HCT116 (cell line): ENCODE measurements around the gene ACSL4. TPM values are rescaled to one million over a fixed set of nuclear protein-coding genes. Genes with fewer than 3 reads are reported as not detected.

Experiments
- ATAC-seq: fragments of 200-7000 bp; cut with Tn5 transposase; 2 replicates; pipeline ENCODE4 v1.9.1; 2020; ENCODE audit warnings: mild to moderate bottlenecking, moderate library complexity
- BruUV-seq: library from RNA; stranded (reverse); fragments of 400-500 nt; replicated peaks from 2 replicates; lab custom pipeline; 2021; lab: Mats Ljungman, UMichigan
- CTCF ChIA-PET: fragments of 300-600 bp; sonication (Branson Sonifier 250); formaldehyde crosslinking; loops from one replicate; lab custom pipeline; 2021; ENCODE audit warnings: antibody characterized with exemption; lab: Charles Lee
- POLR2A ChIA-PET: fragments of 300-600, 350-600 bp; sonication (Branson Sonifier 250); formaldehyde crosslinking; loops from one replicate; lab custom pipeline; 2021; ENCODE audit warnings: antibody characterized with exemption; lab: Charles Lee
- RAD21 ChIA-PET, 2 experiments: fragments of 300-600 bp; sonication (Branson Sonifier 250); formaldehyde crosslinking; loops; one replicate each; lab custom pipeline; 2023; ENCODE audit warnings: low total read pairs in 2 of 2; ENCODE audit not compliant: uncharacterized antibody in 2 of 2, unreplicated experiment in 2 of 2, low non-redundant PET in 1 of 2; lab: Charles Lee
- DNase-seq: peaks from one replicate; pipeline ENCODE4 v3.0.0-alpha.2; 2010; ENCODE audit warnings: low read depth, low spot score
- H2AFZ ChIP-seq: fragments of 200-600 bp; shearing (Covaris generic), sonication (generic); 2 replicates; pipeline ENCODE4 v1.6.1; 2017; ENCODE audit warnings: low read depth, mixed run types, mixed read lengths, antibody characterized with exemption, low read length; ENCODE audit not compliant: poor library complexity, severe bottlenecking
- H3K27ac ChIP-seq: 2 replicates; pipeline ENCODE4 v1.5.1; 2012; ENCODE audit warnings: low read depth, low read length
- H3K27me3 ChIP-seq: fragments of 200-600 bp; sonication (generic); 2 replicates; pipeline ENCODE4 v1.6.1; 2016; ENCODE audit warnings: mixed run types, low read length, mixed read lengths; ENCODE audit not compliant: insufficient read depth
- H3K36me3 ChIP-seq, 2 experiments: fragments of 200-500 bp in 1 of 2; fragments of 200-600 bp in 1 of 2; sonication (Bioruptor generic) in 1 of 2; sonication (generic) in 1 of 2; 2 replicates each; pipeline versions ENCODE4 v1.5.1 to v1.6.1; 2014 to 2016; ENCODE audit warnings: low read length in 2 of 2, inconsistent platforms in 1 of 2, mixed read lengths in 1 of 2, mixed run types in 1 of 2; ENCODE audit not compliant: insufficient read depth in 2 of 2, control insufficient read depth in 1 of 2
- H3K4me1 ChIP-seq, 2 experiments: fragments of 200-600 bp in 1 of 2; sonication (generic) in 1 of 2; 2 replicates each; pipeline versions ENCODE4 v1.5.1 to v1.6.1; 2012 to 2017; ENCODE audit warnings: low read length in 2 of 2, inconsistent platforms in 1 of 2, mild to moderate bottlenecking in 1 of 2, mixed read lengths in 1 of 2, mixed run types in 1 of 2, moderate library complexity in 1 of 2; ENCODE audit not compliant: insufficient read depth in 2 of 2, control insufficient read depth in 1 of 2
- H3K4me2 ChIP-seq: fragments of 200-600 bp; sonication (generic); 2 replicates; pipeline ENCODE4 v1.6.1; 2017; ENCODE audit warnings: mixed run types, low read length, mixed read lengths
- H3K4me3 ChIP-seq, 2 experiments: fragments of 200-600 bp in 1 of 2; sonication (generic) in 1 of 2; replicated peaks in 1 of 2; 2 replicates each; pipeline ENCODE4 v1.5.1; 2011 to 2016; ENCODE audit warnings: low read length in 2 of 2, control low read depth in 1 of 2, low read depth in 1 of 2, mild to moderate bottlenecking in 1 of 2, mixed read lengths in 1 of 2, mixed run types in 1 of 2
- H3K79me2 ChIP-seq: fragments of 200-600 bp; sonication (generic); 2 replicates; pipeline ENCODE4 v1.6.1; 2017; ENCODE audit warnings: mild to moderate bottlenecking, mixed run types, low read length, moderate library complexity, mixed read lengths; ENCODE audit not compliant: insufficient read depth
- H3K9ac ChIP-seq: fragments of 200-600 bp; sonication (generic); 2 replicates; pipeline ENCODE4 v1.6.1; 2016; ENCODE audit warnings: low read length, mixed read lengths
- H3K9me2 ChIP-seq: fragments of 200-600 bp; sonication (generic), shearing (Covaris generic); 2 replicates; pipeline ENCODE4 v1.6.1; 2017; ENCODE audit warnings: mixed run types, mild to moderate bottlenecking, moderate library complexity; ENCODE audit not compliant: insufficient read depth
- H3K9me3 ChIP-seq, 2 experiments: fragments of 200-500 bp in 1 of 2; fragments of 200-600 bp in 1 of 2; sonication (Bioruptor generic) in 1 of 2; sonication (generic) in 1 of 2; 2 replicates each; pipeline ENCODE4 v1.6.1; 2014 to 2017; ENCODE audit warnings: low read length in 2 of 2, mixed read lengths in 2 of 2, inconsistent platforms in 1 of 2, low read depth in 1 of 2, mild to moderate bottlenecking in 1 of 2, mixed run types in 1 of 2, moderate library complexity in 1 of 2; ENCODE audit not compliant: control insufficient read depth in 1 of 2, insufficient read depth in 1 of 2
- H4K20me1 ChIP-seq: fragments of 200-600 bp; sonication (generic), shearing (Covaris generic); 2 replicates; pipeline ENCODE4 v1.6.1; 2017; ENCODE audit warnings: mixed run types, mild to moderate bottlenecking, moderate library complexity; ENCODE audit not compliant: insufficient read depth
- CBX3 ChIP-seq: IDR thresholded peaks from 2 replicates; pipeline ENCODE4 v1.6.1; 2012; ENCODE audit warnings: low read depth
- EGR1 ChIP-seq: IDR thresholded peaks from 2 replicates; pipeline ENCODE4 v1.6.1; 2012; ENCODE audit warnings: low read depth
- ELF1 ChIP-seq: IDR thresholded peaks from 2 replicates; pipeline ENCODE4 v1.6.1; 2012; ENCODE audit warnings: low read depth, borderline replicate concordance
- EZH2 ChIP-seq: fragments of 200-600 bp; sonication (generic); IDR thresholded peaks from 2 replicates; pipeline ENCODE4 v1.6.1; 2017; ENCODE audit warnings: antibody characterized with exemption, mixed run types
- FOSL1 ChIP-seq: IDR thresholded peaks from 2 replicates; pipeline ENCODE4 v1.6.1; 2012; ENCODE audit warnings: low read depth
- RAD21 ChIP-seq: IDR thresholded peaks from 2 replicates; pipeline ENCODE4 v1.6.1; 2012; ENCODE audit warnings: low read depth, mild to moderate bottlenecking
- SP1 ChIP-seq: IDR thresholded peaks from 2 replicates; pipeline ENCODE4 v1.6.1; 2012; ENCODE audit warnings: low read depth
- SRF ChIP-seq: IDR thresholded peaks from 2 replicates; pipeline ENCODE4 v1.6.1; 2012; ENCODE audit warnings: low read depth
- ZFX ChIP-seq: fragments of 450-650 bp; IDR thresholded peaks from 2 replicates; pipeline ENCODE4 v1.6.1; 2017
- intact Hi-C: fragments of 100-400 bp; cut with micrococcal nuclease; formaldehyde crosslinking; loops from 2 replicates; pipeline ENCODE4 v1.10.0; 2022
- total RNA-seq: library from RNA; stranded (reverse); gene quantifications from one replicate; pipeline ENCODE4 v1.2.1, GENCODE V29; 2021; ENCODE audit not compliant: unreplicated experiment
- TF ChIP-seq, protein P1 (sequence below), 3 experiments: fragments of 200-600 bp in 1 of 3; sonication (generic) in 1 of 3; IDR thresholded peaks in 2 of 3; conservative IDR thresholded peaks in 1 of 3; 2 replicates each; pipeline ENCODE4 v1.5.1; 2012 to 2017; ENCODE audit warnings: low read depth in 2 of 3, low read length in 2 of 3, antibody characterized with exemption in 1 of 3, borderline replicate concordance in 1 of 3, control low read depth in 1 of 3, mild to moderate bottlenecking in 1 of 3, mixed read lengths in 1 of 3, mixed run types in 1 of 3, moderate library complexity in 1 of 3; ENCODE audit not compliant: insufficient read depth in 1 of 3
- TF ChIP-seq, protein P2 (sequence below): IDR thresholded peaks from 2 replicates; pipeline ENCODE4 v1.6.1; 2011; ENCODE audit warnings: mild to moderate bottlenecking, low read length, moderate library complexity; ENCODE audit not compliant: insufficient replicate concordance; ENCODE audit errors: extremely low read depth

ACSL4 gene
- total RNA-seq, 1 experiment from 2014 or later = 50.5 TPM

GRCh38 chrX:109629310-109629709, 103.7 kb downstream of the ACSL4 start:
- Histone ChIP-seq H4K20me1 (no peaks in the 10 kb centered on the region), H3K27ac (no peak overlapping the region), H3K4me1 (no peaks in the 10 kb centered on the region), H3K27me3 (no peaks in the 10 kb centered on the region), H3K79me2 (no peaks in the 10 kb centered on the region), H3K9ac (no peak overlapping the region), H3K9me3 (no peaks in the 10 kb centered on the region), H2AFZ (no peak overlapping the region), H3K4me2 (no peak overlapping the region), H3K4me3 (no peak overlapping the region), H3K9me2 (no peaks in the 10 kb centered on the region), H3K36me3 (no peaks in the 10 kb centered on the region)
- ATAC-seq (no peak), DNase-seq (no peak)
- TF ChIP-seq, protein P1, sequence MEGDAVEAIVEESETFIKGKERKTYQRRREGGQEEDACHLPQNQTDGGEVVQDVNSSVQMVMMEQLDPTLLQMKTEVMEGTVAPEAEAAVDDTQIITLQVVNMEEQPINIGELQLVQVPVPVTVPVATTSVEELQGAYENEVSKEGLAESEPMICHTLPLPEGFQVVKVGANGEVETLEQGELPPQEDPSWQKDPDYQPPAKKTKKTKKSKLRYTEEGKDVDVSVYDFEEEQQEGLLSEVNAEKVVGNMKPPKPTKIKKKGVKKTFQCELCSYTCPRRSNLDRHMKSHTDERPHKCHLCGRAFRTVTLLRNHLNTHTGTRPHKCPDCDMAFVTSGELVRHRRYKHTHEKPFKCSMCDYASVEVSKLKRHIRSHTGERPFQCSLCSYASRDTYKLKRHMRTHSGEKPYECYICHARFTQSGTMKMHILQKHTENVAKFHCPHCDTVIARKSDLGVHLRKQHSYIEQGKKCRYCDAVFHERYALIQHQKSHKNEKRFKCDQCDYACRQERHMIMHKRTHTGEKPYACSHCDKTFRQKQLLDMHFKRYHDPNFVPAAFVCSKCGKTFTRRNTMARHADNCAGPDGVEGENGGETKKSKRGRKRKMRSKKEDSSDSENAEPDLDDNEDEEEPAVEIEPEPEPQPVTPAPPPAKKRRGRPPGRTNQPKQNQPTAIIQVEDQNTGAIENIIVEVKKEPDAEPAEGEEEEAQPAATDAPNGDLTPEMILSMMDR (IDR thresholded peaks at IDR 0.05 in 2 of 3, conservative IDR thresholded peaks at IDR 0.05 in 1 of 3; ENCODE audit: borderline replicate concordance in 1 of 3, insufficient read depth in 1 of 3, low read depth in 2 of 3, low read length in 2 of 3) = no peak
- TF ChIP-seq CBX3 = no peak
- TF ChIP-seq, protein P2, sequence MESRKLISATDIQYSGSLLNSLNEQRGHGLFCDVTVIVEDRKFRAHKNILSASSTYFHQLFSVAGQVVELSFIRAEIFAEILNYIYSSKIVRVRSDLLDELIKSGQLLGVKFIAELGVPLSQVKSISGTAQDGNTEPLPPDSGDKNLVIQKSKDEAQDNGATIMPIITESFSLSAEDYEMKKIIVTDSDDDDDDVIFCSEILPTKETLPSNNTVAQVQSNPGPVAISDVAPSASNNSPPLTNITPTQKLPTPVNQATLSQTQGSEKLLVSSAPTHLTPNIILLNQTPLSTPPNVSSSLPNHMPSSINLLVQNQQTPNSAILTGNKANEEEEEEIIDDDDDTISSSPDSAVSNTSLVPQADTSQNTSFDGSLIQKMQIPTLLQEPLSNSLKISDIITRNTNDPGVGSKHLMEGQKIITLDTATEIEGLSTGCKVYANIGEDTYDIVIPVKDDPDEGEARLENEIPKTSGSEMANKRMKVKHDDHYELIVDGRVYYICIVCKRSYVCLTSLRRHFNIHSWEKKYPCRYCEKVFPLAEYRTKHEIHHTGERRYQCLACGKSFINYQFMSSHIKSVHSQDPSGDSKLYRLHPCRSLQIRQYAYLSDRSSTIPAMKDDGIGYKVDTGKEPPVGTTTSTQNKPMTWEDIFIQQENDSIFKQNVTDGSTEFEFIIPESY = no peak
- ChIA-PET CTCF (no interaction called here), POLR2A (no interaction called here), RAD21 (no interaction called here)
- intact Hi-C loops = no loop called here
- BruUV-seq = no TSS peak

DNA sequence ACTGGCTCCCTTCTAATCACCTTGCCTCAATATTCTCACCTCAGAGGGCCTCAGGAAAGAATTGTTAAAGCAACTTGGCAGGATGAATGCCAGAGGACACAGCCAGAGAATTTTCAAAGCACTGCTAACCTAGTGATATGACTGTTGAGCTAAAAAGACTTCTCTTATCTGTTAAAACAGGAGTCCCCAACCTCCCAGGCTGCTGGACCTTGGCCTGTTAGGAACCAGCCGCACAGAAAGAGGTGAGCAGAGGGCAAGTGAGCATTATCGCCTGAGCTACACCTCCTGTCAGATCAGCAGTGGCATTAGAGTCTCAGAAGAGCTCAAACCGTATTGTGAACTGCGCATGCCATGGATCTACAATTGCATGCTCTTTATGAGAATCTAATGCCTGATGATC, 106.4 kb downstream of the ACSL4 start:
- H4K20me1 ChIP-seq = no peaks in the 10 kb centered on the region
- H3K27ac ChIP-seq = no peak overlapping the region
- ATAC-seq = no peak
- H3K9me2 ChIP-seq = no peaks in the 10 kb centered on the region
- no peak overlapping the region for H3K9ac ChIP-seq
- no TSS peak for BruUV-seq
- H3K4me3 ChIP-seq = no peak overlapping the region
- POLR2A ChIA-PET = no interaction called here
- intact Hi-C loops = no loop called here
- H3K79me2 ChIP-seq = no peaks in the 10 kb centered on the region
- no peaks in the 10 kb centered on the region for H3K4me1 ChIP-seq
- RAD21 ChIA-PET = no interaction called here
- no peak overlapping the region for H3K4me2 ChIP-seq
- H3K27me3 ChIP-seq = no peaks in the 10 kb centered on the region
- no peak overlapping the region for H2AFZ ChIP-seq
- no peak for DNase-seq
- CTCF ChIA-PET = no interaction called here
- H3K36me3 ChIP-seq = no peaks in the 10 kb centered on the region
- no peaks in the 10 kb centered on the region for H3K9me3 ChIP-seq
- no peak for TF ChIP-seq EZH2
- TF ChIP-seq CBX3 = no peak
- TF ChIP-seq, protein P1 (IDR thresholded peaks at IDR 0.05 in 2 of 3, conservative IDR thresholded peaks at IDR 0.05 in 1 of 3; ENCODE audit: borderline replicate concordance in 1 of 3, insufficient read depth in 1 of 3, low read depth in 2 of 3, low read length in 2 of 3) = no peak
- TF ChIP-seq SP1 = no peak
- no peak for TF ChIP-seq FOSL1
- TF ChIP-seq RAD21 = no peak
- no peak for TF ChIP-seq EGR1
- TF ChIP-seq, protein P2 = no peak
- TF ChIP-seq ZFX = no peak
- no peak for TF ChIP-seq SRF
- TF ChIP-seq ELF1 = no peak
